Measurements from ENCODE around the gene ABCG4. TPM values are rescaled to one million over a fixed set of nuclear protein-coding genes. Genes with fewer than 3 reads are reported as not detected.

ABCG4 gene
- total and polyA plus RNA-seq, 2 of the 8 experiments (the other 6 are each of a cell fraction or from before 2014, with no cell fraction given), result 1.8 to 2.3 TPM

DNA sequence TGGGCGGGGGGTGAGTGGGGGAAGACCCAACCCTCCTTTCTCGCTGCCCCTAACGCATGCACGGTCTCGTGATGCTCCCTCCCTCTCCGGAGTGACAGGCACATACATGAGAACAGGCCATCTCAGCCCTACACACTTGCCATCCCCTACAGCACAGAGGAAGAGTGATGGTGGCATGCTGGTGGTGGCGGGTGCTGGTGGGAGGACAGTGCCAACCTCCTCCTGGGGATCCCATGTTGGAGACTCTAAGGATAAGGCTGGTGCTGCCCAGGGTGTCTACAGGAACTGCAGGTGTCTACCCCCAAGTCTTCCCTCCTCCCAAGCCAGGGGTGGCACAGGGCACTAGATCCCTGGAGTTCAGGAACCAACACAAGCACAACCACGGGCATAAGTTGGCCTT, 13.0 kb downstream of the ABCG4 start:
- Histone ChIP-seq H3K4me1 (replicated peaks in 1 of 4; ENCODE audit: control insufficient read depth in 3 of 4, insufficient read depth in 4 of 4, low read length in 3 of 4) (peaks cover 0 to 8% (median 3%) of the 10 kb centered on the region in 4 experiments; a peak in 5 of 7 replicates), H3K27me3 (replicated peaks in 1 of 4; ENCODE audit: control insufficient read depth in 3 of 4, extremely low read depth in 1 of 4, insufficient read depth in 3 of 4, low read length in 3 of 4) (no peaks in the 10 kb centered on the region; a peak in 2 of 7 replicates), H3K14ac (ENCODE audit: insufficient read length) (no peak overlapping the region), H4K20me1 (replicated peaks in 1 of 2; ENCODE audit: control insufficient read depth in 1 of 2, insufficient read depth in 2 of 2, low read length in 2 of 2) (no peaks in the 10 kb centered on the region), H3K56ac (replicated peaks; ENCODE audit: insufficient read length, low read depth, low read length) (no peak overlapping the region), H4K5ac (ENCODE audit: insufficient read length, low read depth, low read length) (no peak overlapping the region), H3K79me2 (ENCODE audit: control insufficient read depth in 1 of 2, insufficient read depth in 2 of 2, low read length in 2 of 2) (no peaks in the 10 kb centered on the region), H2BK12ac (ENCODE audit: low read depth, low read length) (no peak overlapping the region), H3K27ac (ENCODE audit: low read depth, low read length) (no peak overlapping the region), H3K23ac (ENCODE audit: insufficient read length) (no peak overlapping the region), H3K4me3 (ENCODE audit: extremely low read depth in 1 of 4, insufficient read depth in 2 of 4, low read depth in 3 of 4, low read length in 4 of 4) (no peak overlapping the region), H3K18ac (ENCODE audit: extremely low read depth, low read length) (no peak overlapping the region), H3K36me3 (ENCODE audit: control insufficient read depth in 2 of 4, insufficient read depth in 4 of 4, low read length in 3 of 4) (no peaks in the 10 kb centered on the region), H3K4ac (replicated peaks; ENCODE audit: insufficient read length, low read depth, low read length) (no peak overlapping the region), H3K23me2 (ENCODE audit: low read depth, low read length) (no peaks in the 10 kb centered on the region), H2BK120ac (replicated peaks; ENCODE audit: low read depth, low read length) (no peak overlapping the region), H2AK5ac (ENCODE audit: low read depth, low read length) (peak overlapping the region; percentile 75; the same call in 1 of the 2 replicates), H2BK15ac (ENCODE audit: low read length) (no peak overlapping the region), H3K4me2 (ENCODE audit: insufficient read depth in 1 of 2, low read depth in 2 of 2, low read length in 2 of 2) (no peak overlapping the region), H2BK20ac (ENCODE audit: low read length) (no peak overlapping the region), H4K91ac (replicated peaks; ENCODE audit: insufficient read length, low read length) (peak overlapping the region; percentile 91), H3K9me3 (ENCODE audit: insufficient read depth in 2 of 2, low read depth in 1 of 2, low read length in 1 of 2) (no peaks in the 10 kb centered on the region), H2AFZ (ENCODE audit: low read length) (no peak overlapping the region), H4K8ac (ENCODE audit: extremely low read depth, insufficient read depth, low read length) (no peak overlapping the region), H3K79me1 (ENCODE audit: low read depth, low read length) (no peaks in the 10 kb centered on the region), H3K9ac (replicated peaks in 1 of 4; ENCODE audit: extremely low read depth in 1 of 4, low read depth in 3 of 4, low read length in 3 of 4) (no peak overlapping the region), H2BK5ac (ENCODE audit: low read depth, low read length) (no peak overlapping the region)
- CTCF ChIA-PET (ENCODE audit: partially characterized antibody), result interaction anchor here (3.1 to 3.6 kb wide), 2 partner anchors 12 to 27 kb away, joined by 10 to 24 read pairs; partner anchors contain the start of gene ABCG4
- DNase-seq (ENCODE audit: low read depth in 1 of 2, low spot score in 2 of 2), result no peak
- POLR2A ChIA-PET (ENCODE audit: partially characterized antibody), result interaction anchor here (0.6 kb wide), 2 partner anchors 8 to 159 kb away, joined by 3 read pairs; no protein-coding TSS in a partner anchor
- 86% methylated on average over 8 of the region's 8 CpGs; no CpG with 5 or more reads in 1 of the 2 experiments for WGBS, 2 experiments (ENCODE audit: extremely low coverage in 1 of 2, insufficient coverage in 1 of 2, insufficient read length in 1 of 2, insufficient replicate concordance in 2 of 2, low coverage in 1 of 2, low lambda C conversion rate in 2 of 2, missing lambda C conversion rate in 1 of 2)
- no peak for FAIRE-seq
- no peak for TF ChIP-seq HDAC2 (IDR thresholded peaks at IDR 0.05; ENCODE audit: borderline replicate concordance in 1 of 2, low read depth in 2 of 2, low read length in 2 of 2)
- no peak for TF ChIP-seq RAD21 (IDR thresholded peaks at IDR 0.05 in 1 of 2, conservative IDR thresholded peaks at IDR 0.05 in 1 of 2; ENCODE audit: low read depth in 2 of 2, low read length in 2 of 2)
- TF ChIP-seq TBP (IDR thresholded peaks at IDR 0.05; ENCODE audit: low read depth, low read length), result no peak
- TF ChIP-seq MAFK (IDR thresholded peaks at IDR 0.05; ENCODE audit: low read depth, low read length), result no peak
- no peak for TF ChIP-seq PHF8 (conservative IDR thresholded peaks at IDR 0.05; ENCODE audit: low read depth, low read length)
- no peak for TF ChIP-seq SIN3A (conservative IDR thresholded peaks at IDR 0.05 in 1 of 2, IDR thresholded peaks at IDR 0.05 in 1 of 2; ENCODE audit: low read depth in 1 of 2, low read length in 2 of 2)
- no peak for TF ChIP-seq SIRT6 (IDR thresholded peaks at IDR 0.05; ENCODE audit: low read length)
- no peak for TF ChIP-seq BCL11A (IDR thresholded peaks at IDR 0.05; ENCODE audit: low read depth in 2 of 2, low read length in 2 of 2)
- no peak for TF ChIP-seq SP1 (IDR thresholded peaks at IDR 0.05; ENCODE audit: low read depth, low read length)
- TF ChIP-seq, protein P1, sequence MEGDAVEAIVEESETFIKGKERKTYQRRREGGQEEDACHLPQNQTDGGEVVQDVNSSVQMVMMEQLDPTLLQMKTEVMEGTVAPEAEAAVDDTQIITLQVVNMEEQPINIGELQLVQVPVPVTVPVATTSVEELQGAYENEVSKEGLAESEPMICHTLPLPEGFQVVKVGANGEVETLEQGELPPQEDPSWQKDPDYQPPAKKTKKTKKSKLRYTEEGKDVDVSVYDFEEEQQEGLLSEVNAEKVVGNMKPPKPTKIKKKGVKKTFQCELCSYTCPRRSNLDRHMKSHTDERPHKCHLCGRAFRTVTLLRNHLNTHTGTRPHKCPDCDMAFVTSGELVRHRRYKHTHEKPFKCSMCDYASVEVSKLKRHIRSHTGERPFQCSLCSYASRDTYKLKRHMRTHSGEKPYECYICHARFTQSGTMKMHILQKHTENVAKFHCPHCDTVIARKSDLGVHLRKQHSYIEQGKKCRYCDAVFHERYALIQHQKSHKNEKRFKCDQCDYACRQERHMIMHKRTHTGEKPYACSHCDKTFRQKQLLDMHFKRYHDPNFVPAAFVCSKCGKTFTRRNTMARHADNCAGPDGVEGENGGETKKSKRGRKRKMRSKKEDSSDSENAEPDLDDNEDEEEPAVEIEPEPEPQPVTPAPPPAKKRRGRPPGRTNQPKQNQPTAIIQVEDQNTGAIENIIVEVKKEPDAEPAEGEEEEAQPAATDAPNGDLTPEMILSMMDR (IDR thresholded peaks at IDR 0.05; ENCODE audit: control extremely low read depth in 1 of 3, insufficient read depth in 1 of 3, low read depth in 1 of 3, low read length in 3 of 3), result no peak

Measured in H1 (cell line).